ENCODE data around the gene POU6F2. TPM values are rescaled to one million over a fixed set of nuclear protein-coding genes. Genes with fewer than 3 reads are reported as not detected.

Gene POU6F2
- total RNA-seq, 2 experiments from 2014 or later: not detected

GRCh38 chr7:39269034-39269433 is 291.3 kb downstream of the POU6F2 start:
- Mint-ChIP-seq H3K27ac (no peak overlapping the region), H3K27me3 (peaks cover 5% of the 10 kb centered on the region), H3K4me1 (ENCODE audit: low read depth) (no peaks in the 10 kb centered on the region), H3K9me3 (no peaks in the 10 kb centered on the region), H3K36me3 (ENCODE audit: low read depth) (no peaks in the 10 kb centered on the region), H3K4me3 (no peak overlapping the region)
- intact Hi-C loops (cut with micrococcal nuclease): no loop called here
- CTCF ChIA-PET: no interaction called here
- no peak for ATAC-seq
- POLR2A ChIA-PET: no interaction called here
- no peak for TF ChIP-seq CTCF (IDR thresholded peaks at IDR 0.05)
- no peak for DNase-seq

GRCh38 chr7:39270018-39270417 is 292.3 kb downstream of the POU6F2 start:
- Mint-ChIP-seq H3K36me3 (ENCODE audit: low read depth) (no peaks in the 10 kb centered on the region), H3K27me3 (peaks cover 5% of the 10 kb centered on the region), H3K4me3 (no peak overlapping the region), H3K4me1 (ENCODE audit: low read depth) (no peaks in the 10 kb centered on the region), H3K27ac (no peak overlapping the region), H3K9me3 (no peaks in the 10 kb centered on the region)
- DNase-seq (no peak), ATAC-seq (no peak)
- TF ChIP-seq CTCF (IDR thresholded peaks at IDR 0.05): no peak
- intact Hi-C loops (cut with micrococcal nuclease): no loop called here
- CTCF ChIA-PET: no interaction called here
- POLR2A ChIA-PET: no interaction called here

GRCh38 chr7:39271402-39271801 is 293.7 kb downstream of the POU6F2 start:
- ChIA-PET POLR2A (no interaction called here), CTCF (no interaction called here)
- Mint-ChIP-seq H3K4me3 (no peak overlapping the region), H3K9me3 (no peaks in the 10 kb centered on the region), H3K27me3 (peaks cover 5% of the 10 kb centered on the region), H3K4me1 (ENCODE audit: low read depth) (no peaks in the 10 kb centered on the region), H3K36me3 (ENCODE audit: low read depth) (no peaks in the 10 kb centered on the region), H3K27ac (no peak overlapping the region)
- DNase-seq: no peak
- no peak for TF ChIP-seq CTCF (IDR thresholded peaks at IDR 0.05)
- intact Hi-C loops (cut with micrococcal nuclease): no loop called here
- no peak for ATAC-seq

- ChIA-PET POLR2A (no interaction called here), CTCF (no interaction called here)
- Mint-ChIP-seq H3K4me3 (no peak overlapping the region), H3K27me3 (peaks cover 5% of the 10 kb centered on the region), H3K4me1 (ENCODE audit: low read depth) (no peaks in the 10 kb centered on the region), H3K27ac (no peak overlapping the region), H3K9me3 (no peaks in the 10 kb centered on the region), H3K36me3 (ENCODE audit: low read depth) (no peaks in the 10 kb centered on the region)
- DNase-seq (no peak), ATAC-seq (no peak)
- intact Hi-C loops (cut with micrococcal nuclease): no loop called here
- TF ChIP-seq CTCF (IDR thresholded peaks at IDR 0.05): no peak
Measured at GRCh38 chr7:39272111-39272510, 294.4 kb downstream of the POU6F2 start.

GRCh38 chr7:39272691-39273090 is 295.0 kb downstream of the POU6F2 start:
- H3K9me3 Mint-ChIP-seq: no peaks in the 10 kb centered on the region
- ATAC-seq (no peak), DNase-seq (no peak)
- ChIA-PET POLR2A (no interaction called here), CTCF (no interaction called here)
- H3K27me3 Mint-ChIP-seq: peaks cover 5% of the 10 kb centered on the region
- H3K4me3 Mint-ChIP-seq: no peak overlapping the region
- no peaks in the 10 kb centered on the region for H3K36me3 Mint-ChIP-seq (ENCODE audit: low read depth)
- intact Hi-C loops (cut with micrococcal nuclease): no loop called here
- no peak for TF ChIP-seq CTCF (IDR thresholded peaks at IDR 0.05)
- no peak overlapping the region for H3K27ac Mint-ChIP-seq
- H3K4me1 Mint-ChIP-seq (ENCODE audit: low read depth): no peaks in the 10 kb centered on the region
